ENCODE data around the gene TSEN2.

The TSEN2 gene

DNA sequence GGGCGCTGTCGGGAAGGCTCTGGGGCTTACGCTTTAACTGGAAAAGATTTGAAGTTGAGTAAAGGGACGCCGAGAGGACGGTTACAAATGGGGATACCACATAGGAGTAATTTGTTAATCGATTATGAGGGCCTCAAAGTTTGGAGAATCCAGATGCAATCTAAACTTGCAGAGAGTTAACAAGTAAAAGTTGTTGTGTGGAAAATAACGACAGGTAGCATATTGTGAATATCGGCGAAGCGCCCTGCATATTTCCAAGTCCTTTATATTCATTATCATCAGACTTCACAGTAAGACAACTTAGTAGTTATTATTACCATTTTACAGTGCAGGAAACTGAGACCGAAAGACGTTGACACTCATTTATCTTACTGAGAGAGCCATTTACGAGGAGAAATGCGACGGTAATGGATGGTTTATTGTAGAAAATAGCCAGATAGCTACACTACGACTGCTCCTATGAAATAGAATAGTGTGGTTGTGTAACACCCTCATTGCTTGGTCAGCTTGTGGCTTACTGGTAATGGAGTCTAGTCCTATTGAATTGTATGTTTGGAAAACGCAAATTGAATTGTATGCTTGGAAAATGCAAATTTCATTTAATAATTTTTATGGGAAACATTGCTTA, 73.3 kb downstream of the TSEN2 start:
- DNase-seq = no peak

DNA sequence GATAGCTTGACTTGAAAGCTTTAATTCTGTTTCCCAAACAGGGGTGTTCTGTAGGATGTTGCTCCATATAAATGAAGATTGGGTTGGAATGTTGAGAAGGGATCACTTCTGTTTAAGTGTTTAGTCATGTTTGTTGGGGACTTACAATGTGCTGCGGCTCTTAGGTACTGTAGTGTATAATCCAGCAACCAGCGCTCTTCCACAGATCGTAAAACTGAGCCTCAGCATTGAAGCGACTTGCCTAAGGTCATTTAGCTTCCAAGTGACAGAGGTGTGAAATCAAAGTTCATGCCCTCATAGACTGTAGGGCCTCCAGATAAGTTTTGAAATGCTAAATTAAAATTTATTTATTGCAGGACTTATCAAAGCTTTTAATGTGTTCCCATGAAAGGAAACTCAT, 74.4 kb downstream of the TSEN2 start:
- no peak for DNase-seq

DNA sequence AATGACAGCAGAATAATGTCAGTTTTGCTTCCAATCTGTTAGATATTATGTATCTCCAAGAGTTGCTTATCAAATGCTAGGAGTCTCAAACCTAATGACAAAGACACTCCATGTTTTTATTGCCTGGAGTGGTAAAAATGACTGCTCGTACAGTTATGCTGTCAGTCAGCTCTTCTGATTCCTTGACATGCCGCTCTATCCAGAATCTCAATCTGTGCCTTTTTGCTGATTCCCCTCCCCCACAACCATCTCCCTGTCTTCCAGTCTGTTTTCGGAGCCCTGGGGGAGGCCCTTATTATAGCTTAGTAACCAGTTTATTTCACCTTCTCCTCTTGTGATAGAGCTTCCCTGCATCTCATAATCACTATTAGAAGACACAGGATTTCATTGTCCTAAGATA, 75.2 kb downstream of the TSEN2 start:
- DNase-seq = no peak

DNA sequence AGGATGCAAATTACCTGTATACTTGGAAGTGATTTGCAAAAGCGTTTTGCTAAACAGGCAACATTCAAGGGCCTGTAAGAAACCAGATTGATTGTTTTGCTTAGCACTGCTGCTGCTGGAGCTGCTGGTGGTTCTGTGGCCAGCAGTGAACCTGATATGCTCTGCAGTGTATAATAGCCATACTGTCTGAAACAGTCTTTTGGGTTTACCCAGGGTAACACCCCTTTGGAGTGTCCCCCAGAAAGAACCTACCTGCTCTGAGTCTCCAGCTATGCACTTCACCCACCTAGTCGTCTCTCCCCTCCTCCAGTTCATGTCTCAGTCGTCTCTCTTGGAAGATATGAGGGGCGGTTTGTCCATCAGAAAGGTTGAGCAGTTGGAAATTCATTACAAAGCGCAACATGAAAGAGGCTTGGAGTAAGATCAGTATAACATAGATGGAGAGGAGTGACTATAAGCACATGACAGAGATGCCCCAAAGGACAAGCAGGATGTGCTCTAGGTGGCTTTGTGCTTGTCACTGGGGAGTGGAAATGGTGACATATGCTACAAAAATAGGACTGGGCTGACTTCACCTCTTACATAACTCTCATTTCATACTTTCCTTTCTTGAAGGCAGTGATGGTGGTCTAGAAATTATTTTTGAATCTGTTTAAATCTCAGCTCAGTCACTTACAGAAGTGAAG, 76.4 kb downstream of the TSEN2 start:
- no peak for DNase-seq

DNA sequence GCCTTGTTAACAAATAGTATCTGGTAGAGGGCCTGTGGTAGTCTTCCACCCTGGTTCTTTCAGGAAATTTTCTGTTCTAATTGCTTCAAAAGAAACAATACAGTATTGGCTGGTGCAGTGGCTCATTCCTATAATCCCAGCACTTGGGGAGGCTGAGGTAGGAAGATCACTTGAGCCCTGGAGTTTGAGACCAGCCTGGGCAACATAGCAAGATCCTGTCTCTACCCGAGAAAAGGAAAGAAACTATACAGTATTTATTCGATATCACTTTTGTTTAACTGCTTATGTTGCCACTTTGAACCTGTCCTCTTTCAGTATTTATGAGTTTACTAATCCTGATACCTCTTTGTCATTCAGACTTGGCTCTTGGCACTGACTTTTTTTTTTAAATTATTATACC, 77.1 kb downstream of the TSEN2 start:
- DNase-seq = no peak

DNA sequence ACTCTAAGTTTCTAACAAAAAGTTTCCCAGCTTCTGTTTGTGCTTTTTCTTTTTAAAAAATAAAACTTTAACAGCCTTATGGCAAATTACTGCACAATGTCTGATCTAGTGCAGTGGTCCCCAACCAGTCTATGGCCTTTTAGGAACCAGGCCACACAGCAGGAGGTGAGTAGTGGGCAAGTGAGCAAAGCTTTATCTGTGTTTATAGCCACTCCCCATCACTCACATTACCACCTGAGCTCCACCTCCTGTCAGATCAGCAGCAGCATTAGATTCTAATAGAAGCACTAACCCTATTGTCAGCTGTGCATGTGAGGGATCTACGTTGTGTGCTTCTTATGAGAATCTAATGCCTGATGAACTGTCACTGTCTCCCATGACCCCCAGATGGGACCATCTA, 78.2 kb downstream of the TSEN2 start:
- no peak for DNase-seq

DNA sequence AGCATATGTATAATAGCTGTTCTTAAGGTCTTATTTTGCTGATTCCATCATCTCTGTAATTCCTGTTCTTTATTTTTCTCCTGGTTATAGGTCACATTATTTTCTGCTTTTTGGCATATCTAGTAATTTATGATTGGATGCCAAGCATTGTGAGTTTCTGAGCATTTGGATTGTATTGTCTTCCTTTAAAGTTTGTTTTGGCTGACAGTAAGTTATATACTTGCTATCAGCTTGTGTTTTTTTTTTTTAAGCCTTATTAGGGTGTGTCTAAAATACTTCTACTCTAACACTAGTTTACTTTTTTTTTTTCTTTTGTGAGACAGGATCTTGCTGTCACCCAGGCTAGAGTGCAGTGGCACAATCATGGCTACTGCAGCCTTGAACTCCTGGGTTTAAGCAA, 82.7 kb downstream of the TSEN2 start:
- no peak for DNase-seq

DNA sequence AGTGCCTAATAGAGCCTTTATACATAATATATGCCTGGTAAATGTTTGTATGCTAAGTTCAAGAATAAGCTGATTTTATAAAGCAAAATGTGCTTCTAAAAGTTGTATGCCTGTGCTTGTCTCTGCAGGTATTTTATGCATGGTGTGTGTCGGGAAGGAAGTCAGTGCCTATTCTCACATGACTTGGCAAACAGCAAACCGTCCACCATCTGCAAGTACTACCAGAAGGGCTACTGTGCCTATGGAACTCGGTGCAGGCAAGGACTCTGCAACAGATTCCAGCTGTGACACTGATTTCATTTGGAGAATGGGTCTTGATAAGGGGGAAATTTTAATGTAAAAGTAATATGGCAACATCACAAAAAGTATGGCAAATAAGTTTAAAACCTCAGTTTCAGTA, 84.5 kb downstream of the TSEN2 start:
- no peak for DNase-seq

DNA sequence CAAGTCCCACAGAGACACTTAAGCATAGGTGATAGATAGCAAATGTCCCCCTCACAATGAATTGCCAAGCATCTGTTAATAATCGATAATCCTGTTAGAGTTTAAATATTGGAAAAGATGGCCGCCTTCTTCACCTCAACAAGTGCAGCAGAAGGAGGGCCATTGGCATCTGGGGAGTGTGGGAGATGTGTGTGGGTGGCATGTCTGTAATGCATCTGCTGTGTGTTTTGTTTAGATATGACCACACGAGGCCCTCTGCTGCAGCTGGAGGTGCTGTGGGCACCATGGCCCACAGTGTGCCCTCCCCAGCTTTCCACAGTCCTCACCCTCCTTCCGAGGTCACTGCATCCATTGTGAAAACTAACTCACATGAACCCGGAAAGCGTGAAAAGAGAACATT, 85.6 kb downstream of the TSEN2 start:
- DNase-seq = no peak

DNA sequence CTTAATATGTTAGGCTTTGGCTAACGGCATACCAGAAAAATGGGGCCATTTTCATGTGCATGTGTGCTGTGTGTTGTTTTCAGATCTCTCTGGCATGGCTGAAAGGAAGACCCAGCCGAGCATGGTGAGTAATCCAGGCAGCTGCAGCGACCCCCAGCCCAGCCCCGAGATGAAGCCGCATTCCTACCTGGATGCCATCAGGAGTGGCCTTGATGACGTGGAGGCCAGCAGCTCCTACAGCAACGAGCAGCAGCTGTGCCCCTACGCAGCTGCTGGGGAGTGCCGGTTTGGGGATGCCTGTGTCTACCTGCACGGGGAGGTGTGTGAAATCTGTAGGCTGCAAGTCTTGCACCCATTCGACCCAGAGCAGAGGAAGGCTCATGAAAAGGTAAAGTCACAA, 87.7 kb downstream of the TSEN2 start:
- DNase-seq = no peak

DNA sequence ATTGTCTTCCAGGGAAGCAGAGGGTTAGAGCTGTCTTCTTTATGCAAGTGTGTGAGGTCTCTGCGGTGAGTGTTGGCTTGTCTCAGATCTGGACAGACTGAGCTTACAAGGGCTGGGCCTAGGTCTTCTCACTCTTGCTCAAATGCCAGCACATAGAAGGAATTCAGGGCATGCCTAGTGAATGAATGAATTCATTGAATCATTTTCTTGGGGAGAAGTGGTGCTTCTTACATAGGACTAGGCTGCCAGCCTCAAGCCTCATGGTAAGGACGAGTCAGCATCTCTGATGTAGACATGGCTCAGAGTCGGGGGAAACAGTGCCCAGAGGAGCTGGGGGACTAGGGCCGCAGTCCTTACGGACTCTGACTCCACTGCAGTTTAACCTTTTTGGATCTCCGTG, 89.9 kb downstream of the TSEN2 start:
- DNase-seq = no peak

DNA sequence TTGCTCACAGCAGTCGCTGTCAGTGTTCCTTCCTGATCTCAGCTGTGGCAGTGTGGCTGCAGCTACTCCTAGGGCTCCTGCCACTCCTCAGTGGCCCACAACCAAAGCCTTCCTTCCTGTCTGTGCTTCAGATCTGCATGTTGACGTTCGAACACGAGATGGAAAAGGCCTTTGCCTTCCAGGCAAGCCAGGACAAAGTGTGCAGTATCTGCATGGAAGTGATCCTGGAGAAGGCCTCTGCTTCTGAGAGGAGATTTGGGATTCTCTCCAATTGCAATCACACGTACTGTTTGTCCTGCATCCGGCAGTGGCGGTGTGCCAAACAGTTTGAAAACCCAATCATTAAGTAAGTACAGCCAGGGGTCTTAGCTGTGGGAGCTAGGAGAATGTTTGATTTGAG, 90.4 kb downstream of the TSEN2 start:
- no peak for DNase-seq

DNA sequence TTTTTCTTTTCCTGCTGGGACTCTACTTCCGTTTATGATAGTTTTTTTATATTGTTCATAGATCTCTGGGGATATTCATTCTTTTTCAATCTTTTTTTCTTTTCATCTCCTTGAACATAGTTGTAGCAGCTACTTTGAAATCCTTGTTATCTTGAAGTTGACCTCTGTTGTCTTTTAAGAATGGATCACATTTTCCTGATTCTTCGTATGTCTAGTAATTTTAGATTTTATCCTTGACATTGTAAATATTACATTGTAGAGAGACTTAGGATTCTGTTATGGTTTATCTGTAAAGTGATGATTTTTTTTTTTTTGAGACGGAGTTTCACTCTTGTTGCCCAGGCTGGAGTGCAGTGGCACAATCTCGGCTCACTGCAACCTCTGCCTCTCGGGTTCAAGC, 93.1 kb downstream of the TSEN2 start:
- DNase-seq = no peak

DNA sequence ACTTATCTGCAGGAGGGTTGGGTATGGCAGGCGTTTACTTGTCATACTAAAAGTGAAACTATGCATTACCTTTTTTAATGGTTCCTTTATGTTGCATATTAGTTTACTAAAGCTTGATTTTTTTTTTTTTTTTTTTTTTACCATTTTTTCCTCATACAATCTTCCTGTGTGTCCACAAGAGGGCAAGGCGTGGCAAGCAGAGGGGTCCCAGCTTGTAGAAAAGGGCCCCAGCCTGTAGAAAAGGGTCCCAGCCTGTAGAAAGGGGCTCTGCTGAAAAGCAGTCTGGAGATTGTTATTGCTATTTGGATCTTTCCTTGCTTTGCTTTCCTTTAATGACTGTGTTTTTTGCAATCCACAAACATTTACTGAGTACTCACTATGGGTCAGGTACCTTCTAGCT, 94.5 kb downstream of the TSEN2 start:
- DNase-seq = no peak

DNA sequence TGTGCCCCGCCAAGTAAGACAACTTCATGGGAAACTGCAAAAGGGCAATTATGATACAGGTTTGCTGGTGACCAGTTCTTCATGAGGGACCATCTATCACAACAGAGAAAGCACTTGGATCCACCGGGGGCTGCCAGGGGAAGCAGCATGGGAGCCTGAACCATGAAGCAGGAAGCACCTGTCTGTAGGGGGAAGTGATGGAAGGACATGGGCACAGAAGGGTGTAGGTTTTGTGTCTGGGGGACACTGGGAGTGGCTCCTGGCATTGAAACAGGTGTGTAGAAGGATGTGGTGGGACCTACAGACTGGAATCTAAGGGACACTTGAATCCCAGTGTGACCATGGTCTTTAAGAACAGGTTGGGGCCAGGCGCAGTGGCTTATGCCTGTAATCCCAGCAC, 95.2 kb downstream of the TSEN2 start:
- no peak for DNase-seq

DNA sequence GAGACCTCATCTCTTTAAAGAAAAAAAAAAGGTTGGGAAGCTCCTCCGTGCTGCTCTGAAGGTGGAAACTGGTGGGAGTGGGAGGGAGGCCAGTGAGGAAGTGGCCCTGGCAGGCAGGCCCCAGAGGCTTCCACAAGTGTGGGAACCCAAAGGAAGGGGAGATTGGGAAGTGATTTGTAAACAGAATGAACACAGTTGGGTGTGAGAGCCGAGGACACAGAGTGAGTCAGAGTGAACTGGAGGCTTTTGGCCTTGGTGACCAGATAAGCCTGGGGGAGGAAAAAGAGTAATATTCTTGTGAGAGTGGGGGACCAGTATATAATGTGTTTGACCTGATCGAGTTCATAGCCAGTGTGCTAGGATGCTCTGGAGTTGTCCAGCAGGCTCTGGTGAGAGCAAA, 95.6 kb downstream of the TSEN2 start:
- no peak for DNase-seq

DNA sequence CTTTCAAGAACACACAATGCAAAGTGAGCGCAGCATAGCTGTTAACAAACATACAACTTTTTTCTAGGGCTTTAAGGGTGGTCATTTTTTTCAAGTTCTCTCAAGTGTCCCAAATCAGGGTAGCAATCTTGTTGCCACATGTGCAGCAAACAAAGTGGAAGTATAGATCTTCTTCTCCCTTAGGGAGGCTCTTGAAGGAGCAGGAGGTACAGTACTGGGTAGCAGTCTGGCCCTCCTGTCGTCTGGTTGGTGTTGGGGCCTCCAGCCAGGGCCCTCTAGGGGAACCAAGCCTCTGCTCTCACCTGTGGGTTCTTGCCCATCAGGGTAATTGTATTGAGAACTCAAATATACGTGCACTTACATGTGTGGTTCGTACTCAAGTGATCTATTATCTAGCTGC, 98.5 kb downstream of the TSEN2 start:
- DNase-seq = no peak
